Central memory CD8-positive, alpha-beta T cell (primary cell): ENCODE results near the gene CACNB4.
"Not testable (repeated sequence)": the region's sequence is repeated elsewhere in the genome, so short reads cannot be mapped to it uniquely, and the experiment has no call there.

ENCODE experiments used
- ATAC-seq: fragments of 150-1000 bp; cut with Tn5 transposase; replicated peaks from 2 replicates; pipeline ENCODE4 v1.10.0; 2022; ENCODE audit warnings: mild to moderate bottlenecking, moderate FRiP score, moderate number of reproducible peaks; ENCODE audit not compliant: poor library complexity, severe bottlenecking; ENCODE audit errors: extremely low read depth
- DNase-seq, 2 donors: peaks; one replicate each; pipeline ENCODE4 v3.0.0; 2021; ENCODE audit warnings: low spot score in 2 of 2
- H3K27ac Mint-ChIP-seq: one replicate; pipeline ENCODE4 v1.8.0; 2022; ENCODE audit warnings: low read depth, mild to moderate bottlenecking, moderate library complexity, mixed read lengths
- H3K27me3 Mint-ChIP-seq: one replicate; pipeline ENCODE4 v1.8.0; 2022; ENCODE audit warnings: mixed read lengths
- H3K36me3 Mint-ChIP-seq: one replicate; pipeline ENCODE4 v1.8.0; 2022; ENCODE audit warnings: mild to moderate bottlenecking, moderate library complexity, mixed read lengths; ENCODE audit not compliant: insufficient read depth
- H3K4me1 Mint-ChIP-seq: one replicate; pipeline ENCODE4 v1.8.0; 2022; ENCODE audit warnings: mixed read lengths
- H3K4me3 Mint-ChIP-seq: one replicate; pipeline ENCODE4 v1.8.0; 2022; ENCODE audit warnings: mild to moderate bottlenecking, moderate library complexity, mixed read lengths
- H3K9me3 Mint-ChIP-seq: one replicate; pipeline ENCODE4 v1.8.0; 2022; ENCODE audit warnings: mixed read lengths

Gene CACNB4

GRCh38 chr2:151947813-151948165, 151.1 kb downstream of the CACNB4 start:
- DNase-seq (no peak), ATAC-seq (peak; percentile 32)
- Mint-ChIP-seq H3K36me3 (no peaks in the 10 kb centered on the region), H3K4me3 (no peak overlapping the region), H3K4me1 (no peaks in the 10 kb centered on the region), H3K9me3 (peaks cover 7% of the 10 kb centered on the region), H3K27ac (no peak overlapping the region), H3K27me3 (peaks cover 49% of the 10 kb centered on the region)

GRCh38 chr2:151946899-151947812, 151.7 kb downstream of the CACNB4 start:
- no peak overlapping the region for H3K4me3 Mint-ChIP-seq
- H3K27ac Mint-ChIP-seq, result no peak overlapping the region
- no peaks in the 10 kb centered on the region for H3K4me1 Mint-ChIP-seq
- no peaks in the 10 kb centered on the region for H3K36me3 Mint-ChIP-seq
- DNase-seq (no peak), ATAC-seq (peak; percentile 52)
- H3K9me3 Mint-ChIP-seq, result peaks cover 8% of the 10 kb centered on the region
- H3K27me3 Mint-ChIP-seq, result peaks cover 44% of the 10 kb centered on the region

- no peaks in the 10 kb centered on the region for H3K4me1 Mint-ChIP-seq
- DNase-seq (no peak), ATAC-seq (no peak)
- no peak overlapping the region for H3K4me3 Mint-ChIP-seq
- peaks cover 44% of the 10 kb centered on the region for H3K27me3 Mint-ChIP-seq
- H3K9me3 Mint-ChIP-seq, result peaks cover 12% of the 10 kb centered on the region
- no peak overlapping the region for H3K27ac Mint-ChIP-seq
- no peaks in the 10 kb centered on the region for H3K36me3 Mint-ChIP-seq
These were observed 152.5 kb downstream of the CACNB4 start for GRCh38 chr2:151946250-151946884.

DNA sequence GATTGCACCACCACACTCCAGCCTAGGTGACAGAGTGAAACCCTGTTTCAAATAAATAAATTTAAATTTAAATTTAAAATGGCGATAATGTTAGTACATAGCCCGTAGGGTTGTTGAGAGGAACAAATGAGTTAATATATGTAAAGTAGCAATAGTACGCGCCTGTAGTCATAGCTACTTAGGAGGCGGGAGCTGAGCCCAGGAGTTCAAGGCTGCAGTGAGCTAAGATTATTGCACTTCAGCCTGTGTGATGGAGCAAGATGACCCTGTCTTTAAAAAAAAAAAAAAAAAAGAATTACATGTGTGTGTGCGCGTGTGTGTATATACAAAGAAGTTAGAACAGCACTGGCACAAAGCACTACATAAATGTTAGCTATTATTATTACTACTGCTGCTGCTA, 153.2 kb downstream of the CACNB4 start:
- ATAC-seq (no peak), DNase-seq (no peak)
- peaks cover 44% of the 10 kb centered on the region for H3K27me3 Mint-ChIP-seq
- H3K27ac Mint-ChIP-seq, result no peak overlapping the region
- H3K4me1 Mint-ChIP-seq, result no peaks in the 10 kb centered on the region
- no peaks in the 10 kb centered on the region for H3K36me3 Mint-ChIP-seq
- H3K9me3 Mint-ChIP-seq, result peaks cover 12% of the 10 kb centered on the region
- no peak overlapping the region for H3K4me3 Mint-ChIP-seq

- no peaks in the 10 kb centered on the region for H3K4me1 Mint-ChIP-seq
- H3K9me3 Mint-ChIP-seq, result peaks cover 12% of the 10 kb centered on the region
- H3K27ac Mint-ChIP-seq, result no peak overlapping the region
- DNase-seq, result no peak
- H3K4me3 Mint-ChIP-seq, result no peak overlapping the region
- H3K36me3 Mint-ChIP-seq, result no peaks in the 10 kb centered on the region
- no peak for ATAC-seq
- H3K27me3 Mint-ChIP-seq, result peaks cover 44% of the 10 kb centered on the region
These were observed 153.7 kb downstream of the CACNB4 start for GRCh38 chr2:151945186-151945585.

DNA sequence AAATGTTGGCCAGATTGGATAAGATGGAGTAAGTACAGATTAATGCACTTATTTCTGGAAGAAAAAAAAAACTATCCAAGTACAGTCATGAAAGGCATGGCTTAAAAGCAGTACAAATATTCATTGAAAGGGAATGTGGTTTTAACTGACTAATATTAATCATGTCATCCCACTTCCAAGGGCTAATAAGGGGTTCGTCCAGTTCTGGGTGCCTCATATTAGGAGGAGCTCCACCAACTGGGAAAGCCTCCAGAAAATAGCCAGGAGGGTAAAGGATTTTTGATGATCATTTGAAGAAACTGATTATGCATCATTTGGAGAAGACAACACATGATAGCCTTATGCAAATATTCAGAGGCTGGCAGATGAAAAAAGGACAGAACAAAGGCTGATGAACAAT, 155.4 kb downstream of the CACNB4 start:
- H3K36me3 Mint-ChIP-seq, result no peaks in the 10 kb centered on the region
- H3K4me3 Mint-ChIP-seq, result no peak overlapping the region
- DNase-seq, result no peak
- peaks cover 12% of the 10 kb centered on the region for H3K9me3 Mint-ChIP-seq
- H3K27me3 Mint-ChIP-seq, result peaks cover 50% of the 10 kb centered on the region
- H3K27ac Mint-ChIP-seq, result no peak overlapping the region
- ATAC-seq, result no peak
- no peaks in the 10 kb centered on the region for H3K4me1 Mint-ChIP-seq

- Mint-ChIP-seq H3K9me3 (peaks cover 12% of the 10 kb centered on the region), H3K27me3 (peaks cover 58% of the 10 kb centered on the region)
- not testable (repeated sequence) for ATAC-seq, H3K4me1 Mint-ChIP-seq, H3K27ac Mint-ChIP-seq, H3K4me3 Mint-ChIP-seq, H3K36me3 Mint-ChIP-seq, DNase-seq
These were observed 156.2 kb downstream of the CACNB4 start for GRCh38 chr2:151942540-151943205.

DNA sequence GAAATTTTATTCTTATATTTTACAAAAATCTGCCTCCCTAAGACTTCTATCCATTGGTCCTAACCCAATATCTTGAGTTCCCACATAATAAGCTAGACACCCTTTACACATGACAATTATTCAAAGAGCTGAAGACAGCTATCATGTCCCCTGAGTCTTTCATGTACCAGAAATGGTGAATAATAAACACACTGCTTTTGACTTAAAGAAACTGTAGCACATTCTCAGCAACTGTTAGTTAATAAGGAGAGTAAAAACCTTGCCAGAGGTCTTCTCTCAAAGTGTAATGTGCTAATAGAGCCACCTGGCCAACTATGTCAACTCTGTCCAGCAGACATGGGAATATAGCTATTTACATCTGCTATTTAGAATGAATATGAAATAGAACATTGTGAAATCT, 160.9 kb downstream of the CACNB4 start:
- no peak for ATAC-seq
- Mint-ChIP-seq H3K27ac (no peak overlapping the region), H3K27me3 (peaks cover 56% of the 10 kb centered on the region), H3K9me3 (peaks cover 7% of the 10 kb centered on the region), H3K4me3 (no peak overlapping the region), H3K36me3 (no peaks in the 10 kb centered on the region), H3K4me1 (no peaks in the 10 kb centered on the region)
- DNase-seq, result no peak

DNA sequence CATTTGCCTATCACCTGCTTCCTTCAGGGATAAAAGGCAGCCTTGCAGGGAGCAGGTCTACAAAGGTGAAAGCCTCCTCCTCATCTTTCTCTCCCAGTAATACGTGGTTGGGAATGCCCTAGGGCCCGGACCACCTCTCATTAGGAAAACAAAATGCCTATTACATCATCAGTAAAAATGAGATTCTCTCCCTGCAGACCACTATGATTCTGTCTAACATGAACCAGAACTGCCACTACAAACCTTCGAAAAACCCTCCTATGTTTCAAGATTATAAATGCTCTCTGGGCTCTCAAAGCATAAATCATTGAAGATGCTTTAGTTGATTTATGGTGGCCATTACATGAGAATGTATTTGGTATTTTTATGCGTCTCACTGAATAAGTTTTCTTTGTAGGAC, 162.2 kb downstream of the CACNB4 start:
- DNase-seq (no peak), ATAC-seq (no peak)
- Mint-ChIP-seq H3K4me3 (no peak overlapping the region), H3K36me3 (no peaks in the 10 kb centered on the region), H3K27me3 (peaks cover 59% of the 10 kb centered on the region), H3K27ac (no peak overlapping the region), H3K9me3 (peaks cover 3% of the 10 kb centered on the region), H3K4me1 (no peaks in the 10 kb centered on the region)

- ATAC-seq (no peak), DNase-seq (no peak)
- no peaks in the 10 kb centered on the region for H3K4me1 Mint-ChIP-seq
- H3K27ac Mint-ChIP-seq, result no peak overlapping the region
- H3K4me3 Mint-ChIP-seq, result no peak overlapping the region
- H3K9me3 Mint-ChIP-seq, result no peaks in the 10 kb centered on the region
- H3K36me3 Mint-ChIP-seq, result no peaks in the 10 kb centered on the region
- H3K27me3 Mint-ChIP-seq, result peaks cover 51% of the 10 kb centered on the region
These were observed 165.5 kb downstream of the CACNB4 start for GRCh38 chr2:151933266-151933804.

DNA sequence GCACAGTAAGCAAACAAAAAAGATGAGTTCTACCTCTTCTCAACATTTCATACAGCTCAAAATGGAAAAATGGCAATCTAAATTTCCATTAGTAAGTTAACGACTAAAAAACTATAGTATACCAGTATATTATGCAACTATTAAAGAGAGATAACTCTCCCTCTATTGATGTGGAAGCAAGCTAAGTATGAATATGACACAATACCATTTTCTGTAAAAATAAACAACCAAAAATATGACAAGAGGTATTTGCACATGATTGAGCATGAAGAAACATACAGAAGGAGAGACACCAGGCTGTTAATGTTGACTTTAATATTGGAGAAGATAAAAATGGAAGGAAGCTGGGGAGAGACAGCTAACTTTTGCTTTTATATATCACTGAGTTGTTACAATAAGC, 167.1 kb downstream of the CACNB4 start:
- Mint-ChIP-seq H3K36me3 (no peaks in the 10 kb centered on the region), H3K9me3 (no peaks in the 10 kb centered on the region), H3K4me3 (no peak overlapping the region), H3K4me1 (no peaks in the 10 kb centered on the region), H3K27ac (no peak overlapping the region), H3K27me3 (peaks cover 47% of the 10 kb centered on the region)
- DNase-seq, result no peak
- ATAC-seq, result no peak

DNA sequence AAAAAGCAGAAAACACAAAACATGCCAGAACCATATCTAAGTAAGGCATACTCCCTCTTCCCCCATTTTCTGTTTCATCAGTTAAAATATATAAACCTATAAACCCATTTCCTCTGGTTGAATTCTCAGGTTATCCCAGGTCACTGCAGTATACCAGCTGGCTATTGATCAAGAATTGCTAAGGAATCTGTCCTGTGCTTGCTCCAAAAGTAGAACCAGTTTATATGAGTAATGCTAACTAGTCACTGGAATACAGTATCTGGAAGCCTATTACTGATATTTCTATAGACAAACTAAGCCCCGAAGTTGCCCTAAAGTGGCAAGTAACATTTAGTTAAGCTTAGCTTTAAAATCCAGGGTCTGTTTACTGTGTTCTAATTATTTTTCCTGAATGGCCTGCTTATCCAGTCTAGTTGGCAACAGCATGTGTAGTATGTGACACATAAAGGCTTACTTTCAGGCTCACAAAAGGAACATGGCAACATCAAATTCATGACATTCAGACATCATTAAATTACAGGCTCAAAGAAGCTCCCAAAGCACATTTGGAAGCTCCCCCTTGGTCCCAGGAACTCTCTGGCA, 167.7 kb downstream of the CACNB4 start:
- Mint-ChIP-seq H3K4me3 (no peak overlapping the region), H3K27ac (no peak overlapping the region), H3K27me3 (peaks cover 51% of the 10 kb centered on the region), H3K9me3 (no peaks in the 10 kb centered on the region), H3K4me1 (no peaks in the 10 kb centered on the region), H3K36me3 (no peaks in the 10 kb centered on the region)
- DNase-seq, result no peak
- no peak for ATAC-seq
